Endothelial cell of umbilical vein (primary cell): ENCODE data around the gene PARS2. TPM values are rescaled to one million over a fixed set of nuclear protein-coding genes. Genes with fewer than 3 reads are reported as not detected.

ENCODE experiments used
- BruUV-seq: library from RNA; stranded (reverse); fragments of 400-500 nt; replicated peaks from 2 replicates; lab custom pipeline; 2021; lab: Mats Ljungman, UMichigan
- CTCF ChIA-PET: fragments of 300-600, 350-600 bp; sonication (Branson Sonifier 250); formaldehyde crosslinking; loops from one replicate; lab custom pipeline; 2021; ENCODE audit warnings: antibody characterized with exemption, inconsistent platforms; lab: Charles Lee
- POLR2A ChIA-PET: fragments of 300-600, 350-600 bp; sonication (Branson Sonifier 250); formaldehyde crosslinking; loops from one replicate; lab custom pipeline; 2021; ENCODE audit warnings: antibody characterized with exemption, inconsistent platforms; lab: Charles Lee
- DNase-seq: peaks from one replicate; pipeline ENCODE4 v3.0.0-alpha.2; 2011; ENCODE audit warnings: low read depth, low spot score
- FAIRE-seq: peaks from 2 replicates; lab custom pipeline; 2011; peaks lifted over from hg19 to GRCh38; lab: Jason Lieb, UNC
- H2AFZ ChIP-seq: 2 replicates; pipeline ENCODE4 v1.6.0; 2012; ENCODE audit warnings: low read depth, low read length, control low read depth, inconsistent platforms
- H3K27ac ChIP-seq: 2 replicates; pipeline ENCODE4 v1.5.1; 2011; ENCODE audit warnings: low read depth, mild to moderate bottlenecking, control low read depth, low read length, moderate library complexity; ENCODE audit not compliant: insufficient read depth
- H3K27me3 ChIP-seq, 2 experiments: 2 replicates each; pipeline versions ENCODE4 v1.6.0 to v1.6.1; 2011; ENCODE audit warnings: low read length in 2 of 2, mixed read lengths in 1 of 2; ENCODE audit not compliant: control insufficient read depth in 2 of 2, insufficient read depth in 2 of 2
- H3K36me3 ChIP-seq, 2 experiments: 2 replicates in 1 of 2; 3 replicates in 1 of 2; pipeline ENCODE4 v1.5.1; 2011; ENCODE audit warnings: low read length in 2 of 2, mild to moderate bottlenecking in 1 of 2, moderate library complexity in 1 of 2; ENCODE audit not compliant: control insufficient read depth in 2 of 2, insufficient read depth in 2 of 2; ENCODE audit errors: extremely low read depth in 1 of 2
- H3K4me1 ChIP-seq: 3 replicates; pipeline ENCODE4 v1.5.1; 2011; ENCODE audit warnings: mild to moderate bottlenecking, low read length; ENCODE audit not compliant: control insufficient read depth, insufficient read depth; ENCODE audit errors: extremely low read depth
- H3K4me2 ChIP-seq: 2 replicates; pipeline ENCODE4 v1.6.1; 2011; ENCODE audit warnings: low read length, control low read depth, mixed read lengths; ENCODE audit not compliant: insufficient read depth
- H3K4me3 ChIP-seq, 3 experiments: fragments of 200-600 bp in 1 of 3; sonication (generic), shearing (Covaris generic) in 1 of 3; replicated peaks in 1 of 3; 2 replicates each; pipeline ENCODE4 v1.5.1; 2011 to 2016; ENCODE audit warnings: control low read depth in 3 of 3, low read length in 3 of 3, mild to moderate bottlenecking in 2 of 3, inconsistent platforms in 1 of 3, low read depth in 1 of 3, moderate library complexity in 1 of 3; ENCODE audit not compliant: insufficient read depth in 1 of 3
- H3K79me2 ChIP-seq: 2 replicates; pipeline ENCODE4 v1.6.0; 2012; ENCODE audit warnings: low read length, inconsistent platforms; ENCODE audit not compliant: control insufficient read depth, insufficient read depth
- H3K9ac ChIP-seq: replicated peaks from 2 replicates; pipeline ENCODE3; 2011; ENCODE audit warnings: low read length, control low read depth; ENCODE audit not compliant: insufficient read depth; ENCODE audit errors: extremely low read depth
- H3K9me1 ChIP-seq: replicated peaks from 3 replicates; pipeline ENCODE4 v1.6.0; 2011; ENCODE audit warnings: mild to moderate bottlenecking, low read length; ENCODE audit not compliant: control insufficient read depth, insufficient read depth; ENCODE audit errors: extremely low read depth
- H3K9me3 ChIP-seq: replicated peaks from 2 replicates; pipeline ENCODE4 v1.5.1; 2012; ENCODE audit warnings: low read length, inconsistent platforms; ENCODE audit not compliant: control insufficient read depth, insufficient read depth
- H4K20me1 ChIP-seq: replicated peaks from 2 replicates; pipeline ENCODE3; 2011; ENCODE audit warnings: mild to moderate bottlenecking, low read length; ENCODE audit not compliant: control insufficient read depth, insufficient read depth; ENCODE audit errors: extremely low read depth
- EZH2 ChIP-seq: IDR thresholded peaks from 2 replicates; pipeline ENCODE4 v1.6.1; 2012; ENCODE audit warnings: borderline replicate concordance, low read depth, mild to moderate bottlenecking, moderate library complexity, low read length, inconsistent platforms; ENCODE audit not compliant: severe bottlenecking
- FOS ChIP-seq: IDR thresholded peaks from 2 replicates; pipeline ENCODE4 v1.6.1; 2011; ENCODE audit warnings: mild to moderate bottlenecking, low read length, moderate library complexity, borderline replicate concordance; ENCODE audit not compliant: insufficient read depth
- GATA2 ChIP-seq: IDR thresholded peaks from 2 replicates; pipeline ENCODE4 v1.7.0; 2011; ENCODE audit warnings: low read depth, mild to moderate bottlenecking, moderate library complexity, mixed read lengths, low read length; ENCODE audit not compliant: insufficient read length, insufficient read depth
- JUN ChIP-seq: IDR thresholded peaks from 2 replicates; pipeline ENCODE4 v1.6.1; 2011; ENCODE audit warnings: borderline replicate concordance, low read depth; ENCODE audit not compliant: insufficient read length, insufficient read depth
- MAX ChIP-seq: IDR thresholded peaks from 2 replicates; pipeline ENCODE4 v1.6.1; 2011; ENCODE audit not compliant: insufficient read depth, insufficient read length
- MYC ChIP-seq: IDR thresholded peaks from one replicate; pipeline ENCODE4 v1.6.1; 2011; ENCODE audit warnings: mild to moderate bottlenecking, low read depth, low read length
- POLR2A ChIP-seq: IDR thresholded peaks from 2 replicates; pipeline ENCODE4 v1.6.1; 2012; ENCODE audit warnings: low read depth, mild to moderate bottlenecking, control low read depth, low read length
- POLR2AphosphoS5 ChIP-seq: IDR thresholded peaks from 2 replicates; pipeline ENCODE4 v1.6.1; 2012; ENCODE audit warnings: low read depth, mild to moderate bottlenecking, control low read depth, low read length, moderate library complexity; ENCODE audit not compliant: insufficient read depth
- dilution Hi-C: fragments of 300-500 bp; cut with MboI; formaldehyde crosslinking; loops from one replicate; pipeline ENCODE4 v1.15.0; 2019; ENCODE audit warnings: low sequenced_read_pairs; ENCODE audit not compliant: extremely low pct_ligation_motif_present
- intact Hi-C: fragments of 100-400 bp; cut with micrococcal nuclease; formaldehyde crosslinking; loops from one replicate; pipeline ENCODE4 v1.10.0; 2022
- polyA plus RNA-seq, 4 experiments: library from polyadenylated mRNA; depleted of rRNA in 3 of 4; stranded (reverse) in 3 of 4; unstranded in 1 of 4; fragments of >200 nt; gene quantifications; 2 replicates each; pipeline versions ENCODE4 v1.2.1 to v1.2.3, GENCODE V29; 2011 to 2012; ENCODE audit warnings: missing spikeins in 1 of 4
- total RNA-seq: library from RNA; stranded (reverse); gene quantifications from 2 replicates; pipeline ENCODE4 v1.2.3, GENCODE V29; 2021
- TF ChIP-seq, protein P1 (sequence below), 2 donors: IDR thresholded peaks; 1 replicate in 1 of 2; 2 replicates in 1 of 2; pipeline ENCODE4 v1.5.1; 2011; ENCODE audit warnings: low read length in 2 of 2, mild to moderate bottlenecking in 2 of 2, moderate library complexity in 2 of 2, control low read depth in 1 of 2, inconsistent platforms in 1 of 2, low read depth in 1 of 2; ENCODE audit not compliant: insufficient read depth in 1 of 2; ENCODE audit errors: extremely low read depth in 1 of 2

PARS2 gene
- total and polyA plus RNA-seq, 2 donors (not counting 3 experiments of a cell fraction or from before 2014, with no cell fraction given): 2.0 to 3.8 TPM

GRCh38 chr1:54711536-54711935 is 52.8 kb downstream of the PARS2 start:
- ChIA-PET CTCF (no interaction called here), POLR2A (no interaction called here)
- FAIRE-seq (no peak), DNase-seq (no peak)
- intact Hi-C loops (no loop called here), dilution Hi-C loops (no loop called here)
- Histone ChIP-seq H3K9me1 (no peaks in the 10 kb centered on the region), H4K20me1 (no peaks in the 10 kb centered on the region), H3K9ac (no peak overlapping the region), H2AFZ (no peak overlapping the region), H3K9me3 (no peaks in the 10 kb centered on the region), H3K27me3 (peaks cover 0 to 2% of the 10 kb centered on the region in 2 experiments), H3K4me2 (no peak overlapping the region), H3K4me3 (no peak overlapping the region), H3K4me1 (peaks cover 7% of the 10 kb centered on the region), H3K79me2 (peaks cover 8% of the 10 kb centered on the region), H3K36me3 (no peaks in the 10 kb centered on the region), H3K27ac (no peak overlapping the region)
- no TSS peak for BruUV-seq
- TF ChIP-seq, protein P1, sequence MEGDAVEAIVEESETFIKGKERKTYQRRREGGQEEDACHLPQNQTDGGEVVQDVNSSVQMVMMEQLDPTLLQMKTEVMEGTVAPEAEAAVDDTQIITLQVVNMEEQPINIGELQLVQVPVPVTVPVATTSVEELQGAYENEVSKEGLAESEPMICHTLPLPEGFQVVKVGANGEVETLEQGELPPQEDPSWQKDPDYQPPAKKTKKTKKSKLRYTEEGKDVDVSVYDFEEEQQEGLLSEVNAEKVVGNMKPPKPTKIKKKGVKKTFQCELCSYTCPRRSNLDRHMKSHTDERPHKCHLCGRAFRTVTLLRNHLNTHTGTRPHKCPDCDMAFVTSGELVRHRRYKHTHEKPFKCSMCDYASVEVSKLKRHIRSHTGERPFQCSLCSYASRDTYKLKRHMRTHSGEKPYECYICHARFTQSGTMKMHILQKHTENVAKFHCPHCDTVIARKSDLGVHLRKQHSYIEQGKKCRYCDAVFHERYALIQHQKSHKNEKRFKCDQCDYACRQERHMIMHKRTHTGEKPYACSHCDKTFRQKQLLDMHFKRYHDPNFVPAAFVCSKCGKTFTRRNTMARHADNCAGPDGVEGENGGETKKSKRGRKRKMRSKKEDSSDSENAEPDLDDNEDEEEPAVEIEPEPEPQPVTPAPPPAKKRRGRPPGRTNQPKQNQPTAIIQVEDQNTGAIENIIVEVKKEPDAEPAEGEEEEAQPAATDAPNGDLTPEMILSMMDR (IDR thresholded peaks at IDR 0.05; ENCODE audit: extremely low read depth in 1 of 2, insufficient read depth in 1 of 2, low read depth in 1 of 2, low read length in 2 of 2): no peak

- Histone ChIP-seq H3K9me3 (no peaks in the 10 kb centered on the region), H3K27me3 (peaks cover 0 to 2% of the 10 kb centered on the region in 2 experiments), H3K4me1 (peaks cover 2% of the 10 kb centered on the region), H4K20me1 (no peaks in the 10 kb centered on the region), H3K36me3 (no peaks in the 10 kb centered on the region), H3K4me2 (no peak overlapping the region), H3K9ac (no peak overlapping the region), H2AFZ (no peak overlapping the region), H3K79me2 (peaks cover 1% of the 10 kb centered on the region), H3K27ac (no peak overlapping the region), H3K4me3 (no peak overlapping the region), H3K9me1 (no peaks in the 10 kb centered on the region)
- TF ChIP-seq MAX (no peak), MYC (no peak), FOS (no peak), POLR2A (no peak), EZH2 (no peak), GATA2 (no peak), JUN (no peak), POLR2AphosphoS5 (no peak)
- TF ChIP-seq, protein P1 (IDR thresholded peaks at IDR 0.05; ENCODE audit: extremely low read depth in 1 of 2, insufficient read depth in 1 of 2, low read depth in 1 of 2, low read length in 2 of 2): no peak
- DNase-seq (no peak), FAIRE-seq (no peak)
- intact Hi-C loops (no loop called here), dilution Hi-C loops (no loop called here)
- CTCF ChIA-PET: no interaction called here
- POLR2A ChIA-PET: no interaction called here
- BruUV-seq: no TSS peak
Measured at GRCh38 chr1:54710841-54711240, 53.5 kb downstream of the PARS2 start.
